Bronchial epithelial cell (primary cell): ENCODE results near the gene ZKSCAN4. TPM values are rescaled to one million over a fixed set of nuclear protein-coding genes. Genes with fewer than 3 reads are reported as not detected.

Source experiments
- DNase-seq: peaks from one replicate; pipeline ENCODE4 v3.0.0-alpha.2; 2010; ENCODE audit warnings: low read depth
- FAIRE-seq: peaks from 2 replicates; lab custom pipeline; 2011; peaks lifted over from hg19 to GRCh38; lab: Jason Lieb, UNC
- H3K27me3 ChIP-seq: 2 replicates; pipeline ENCODE4 v1.5.1; 2011; ENCODE audit warnings: low read length; ENCODE audit not compliant: control insufficient read depth, insufficient read depth
- H3K36me3 ChIP-seq: 2 replicates; pipeline ENCODE4 v1.5.1; 2011; ENCODE audit warnings: low read length; ENCODE audit not compliant: control insufficient read depth, insufficient read depth
- H3K4me3 ChIP-seq: 2 replicates; pipeline ENCODE4 v1.5.1; 2011; ENCODE audit warnings: mild to moderate bottlenecking, low read depth, low read length, control low read depth
- CTCF ChIP-seq: IDR thresholded peaks from 2 replicates; pipeline ENCODE4 v1.5.1; 2011; ENCODE audit warnings: mild to moderate bottlenecking, moderate library complexity, low read length, control low read depth, inconsistent platforms; ENCODE audit not compliant: insufficient read depth, severe bottlenecking
- total RNA-seq: library from RNA; depleted of rRNA; stranded (reverse); fragments of >200 nt; gene quantifications from 2 replicates; pipeline ENCODE4 v1.2.1, GENCODE V29; 2014

The ZKSCAN4 gene
- total RNA-seq, 1 donor from 2014 or later, result 5.5 TPM

GRCh38 chr6:28248916-28249315 is 3.2 kb downstream of the ZKSCAN4 start:
- Histone ChIP-seq H3K36me3 (peaks cover 9% of the 10 kb centered on the region), H3K4me3 (no peak overlapping the region), H3K27me3 (no peaks in the 10 kb centered on the region)
- no peak for TF ChIP-seq CTCF
- DNase-seq (no peak), FAIRE-seq (no peak)

- peaks cover 9% of the 10 kb centered on the region for H3K36me3 ChIP-seq
- TF ChIP-seq CTCF, result no peak
- FAIRE-seq, result peak; percentile 86
Observed at GRCh38 chr6:28245206-28245941, 6.7 kb downstream of the ZKSCAN4 start.

GRCh38 chr6:28243946-28244345 is 8.1 kb downstream of the ZKSCAN4 start:
- FAIRE-seq (no peak), DNase-seq (no peak)
- no peaks in the 10 kb centered on the region for H3K27me3 ChIP-seq
- no peak for TF ChIP-seq CTCF
- no peak overlapping the region for H3K4me3 ChIP-seq
- H3K36me3 ChIP-seq, result peaks cover 9% of the 10 kb centered on the region

More at GRCh38 chr6:28245206-28245941, 6.7 kb downstream of the ZKSCAN4 start:
- H3K27me3 ChIP-seq, result no peaks in the 10 kb centered on the region
- no peak for DNase-seq
- H3K4me3 ChIP-seq, result no peak overlapping the region

- Histone ChIP-seq H3K27me3 (no peaks in the 10 kb centered on the region), H3K36me3 (no peaks in the 10 kb centered on the region), H3K4me3 (no peak overlapping the region)
- TF ChIP-seq CTCF, result no peak
- DNase-seq (no peak), FAIRE-seq (no peak)
Observed at GRCh38 chr6:28240471-28240870, 11.6 kb downstream of the ZKSCAN4 start.

- Histone ChIP-seq H3K4me3 (no peak overlapping the region), H3K36me3 (no peaks in the 10 kb centered on the region), H3K27me3 (no peaks in the 10 kb centered on the region)
- DNase-seq (no peak), FAIRE-seq (no peak)
- no peak for TF ChIP-seq CTCF
Observed at GRCh38 chr6:28239636-28240035, 12.4 kb downstream of the ZKSCAN4 start.

- Histone ChIP-seq H3K27me3 (no peaks in the 10 kb centered on the region), H3K4me3 (no peak overlapping the region), H3K36me3 (peaks cover 2% of the 10 kb centered on the region)
- no peak for TF ChIP-seq CTCF
- DNase-seq, result no peak
- peak; percentile 50 for FAIRE-seq
Observed at GRCh38 chr6:28235912-28236452, 16.1 kb downstream of the ZKSCAN4 start.
